NCI-H187 (cell line): ENCODE measurements around the gene CALB2.
"Not testable (repeated sequence)": the region's sequence is repeated elsewhere in the genome, so short reads cannot be mapped to it uniquely, and the experiment has no call there.

Experiments
- DNase-seq, 2 experiments: peaks; one replicate each; lab custom pipeline; 2025; lab: John Stamatoyannopoulos, UW

The CALB2 gene

GRCh38 chr16:71352963-71353460 is 5.5 kb upstream of the CALB2 start:
- no peak for DNase-seq

- DNase-seq, result no peak
Measured at GRCh38 chr16:71353736-71354135, 4.8 kb upstream of the CALB2 start.

DNA sequence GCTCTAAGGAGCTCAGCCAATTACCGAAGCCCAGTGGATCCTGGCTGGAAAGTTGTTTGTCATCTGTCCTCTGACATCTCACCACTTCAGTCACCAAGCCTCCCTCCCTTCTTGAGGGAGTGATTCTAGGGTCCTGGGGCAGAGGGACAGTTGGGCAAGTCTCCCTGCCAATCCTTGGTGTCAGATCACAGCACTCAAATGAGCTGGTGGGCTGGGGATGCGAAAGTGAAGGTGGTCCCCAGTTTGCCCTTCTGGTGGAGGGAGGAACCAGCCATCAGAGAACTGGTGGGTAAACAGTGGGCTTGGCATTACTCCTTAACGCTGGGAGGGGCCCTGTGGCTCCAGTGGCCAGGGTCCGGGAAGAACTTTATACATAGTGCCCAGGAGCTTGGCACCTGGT is 4.4 kb upstream of the CALB2 start:
- DNase-seq, result no peak

DNA sequence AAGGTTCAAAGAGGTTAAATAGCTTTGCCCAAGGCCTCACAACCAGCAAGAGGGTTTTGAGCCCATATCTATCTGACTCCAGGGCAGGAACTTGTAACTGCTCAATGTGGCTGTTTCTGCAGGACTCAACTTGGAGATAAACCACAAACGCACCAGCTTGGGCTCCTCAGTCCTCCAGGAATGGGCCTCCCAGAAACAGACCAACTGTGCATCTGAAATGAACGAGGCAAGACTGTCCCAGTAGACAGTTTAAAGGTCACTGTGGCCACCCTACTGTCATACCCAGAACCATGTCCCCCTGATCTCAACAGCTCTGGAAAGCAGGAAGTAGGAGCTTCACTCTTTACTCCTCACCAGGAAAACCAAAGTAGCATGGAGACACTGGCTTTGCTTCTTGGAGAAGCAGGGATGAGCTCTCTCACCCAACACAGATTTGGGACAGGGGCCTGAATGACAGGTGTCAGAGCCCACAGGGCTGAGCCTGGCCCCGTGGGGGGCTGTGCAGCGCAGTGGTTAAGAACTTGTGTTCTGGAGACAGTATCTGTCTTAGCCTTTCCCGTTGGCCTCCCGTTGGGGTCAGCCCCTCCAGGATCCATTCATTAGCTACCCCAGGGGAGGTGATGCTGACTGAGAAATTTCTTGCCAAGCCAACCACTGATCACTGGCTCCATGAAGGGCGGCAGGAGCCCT is 2.3 kb upstream of the CALB2 start:
- DNase-seq, result no peak

- not testable (repeated sequence) for DNase-seq
Measured at GRCh38 chr16:71356936-71357335, 1.6 kb upstream of the CALB2 start.

- DNase-seq, result no peak
Measured at GRCh38 chr16:71357681-71358080, 842 bp upstream of the CALB2 start.

GRCh38 chr16:71359431-71359830 is 908 bp downstream of the CALB2 start:
- no peak for DNase-seq

- DNase-seq, result no peak
Measured at GRCh38 chr16:71360378-71360777, 1.9 kb downstream of the CALB2 start.

- DNase-seq, result no peak
Measured at GRCh38 chr16:71364133-71364681, 5.7 kb downstream of the CALB2 start.

- DNase-seq, result no peak
Measured at GRCh38 chr16:71365021-71365420, 6.5 kb downstream of the CALB2 start.

DNA sequence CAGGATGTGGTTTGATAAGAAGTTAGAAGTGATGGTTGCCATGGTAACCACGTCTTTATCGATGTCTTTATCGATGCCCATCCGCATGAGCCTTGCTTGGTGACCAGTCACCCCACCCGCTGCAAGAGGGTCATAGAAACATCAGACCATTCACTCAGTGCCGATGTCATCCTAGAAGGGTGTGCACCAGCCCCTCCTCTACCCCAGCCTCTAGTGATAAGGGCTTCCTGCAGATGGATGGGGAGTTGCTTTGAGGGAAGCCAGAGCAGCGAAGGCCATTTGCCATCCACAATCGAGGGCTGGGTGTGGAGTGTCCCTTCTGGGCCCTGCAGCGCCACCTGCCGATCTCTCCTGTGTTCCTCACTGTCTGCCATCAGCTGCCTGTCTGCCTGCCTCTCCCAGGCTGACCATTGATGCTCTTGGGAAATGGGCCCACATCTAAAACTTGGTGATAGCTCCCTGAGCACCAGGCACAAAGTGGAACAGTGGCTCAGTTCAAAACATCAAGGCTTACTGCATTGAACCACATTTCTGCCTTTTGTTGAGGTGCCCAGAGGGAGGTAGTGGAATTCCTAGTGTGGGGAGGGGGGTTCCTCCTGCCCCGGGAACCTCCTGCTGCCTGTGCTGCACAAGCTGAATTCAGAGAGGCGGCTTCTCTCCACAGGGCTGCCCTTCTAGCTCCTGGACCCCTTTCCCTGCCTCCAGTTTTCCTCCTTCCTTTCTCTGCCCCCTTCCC is 8.9 kb downstream of the CALB2 start:
- peak in 1 of 2 experiments; percentile 16 for DNase-seq

DNA sequence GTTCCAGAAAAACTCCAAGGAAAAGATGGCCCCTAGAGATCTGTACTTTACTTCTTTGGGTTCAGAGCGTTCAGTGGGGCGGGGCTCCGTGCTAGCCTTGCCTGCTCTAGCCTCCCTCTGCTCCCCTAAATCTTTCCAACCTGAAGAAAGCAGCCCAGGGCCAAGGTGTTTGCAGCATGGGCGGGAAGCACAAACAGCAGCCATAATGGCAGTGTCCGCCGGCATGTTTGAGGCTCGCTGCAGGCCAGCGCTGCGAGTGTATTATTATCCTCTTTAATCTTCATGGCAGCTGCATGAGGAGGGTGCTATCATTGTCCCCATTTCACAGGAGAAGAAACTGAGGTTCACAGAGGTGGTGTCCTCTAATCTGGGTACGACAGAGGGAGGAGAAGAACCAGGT is 10.4 kb downstream of the CALB2 start:
- DNase-seq, result no peak

GRCh38 chr16:71369494-71369893 is 11.0 kb downstream of the CALB2 start:
- DNase-seq, result no peak

DNA sequence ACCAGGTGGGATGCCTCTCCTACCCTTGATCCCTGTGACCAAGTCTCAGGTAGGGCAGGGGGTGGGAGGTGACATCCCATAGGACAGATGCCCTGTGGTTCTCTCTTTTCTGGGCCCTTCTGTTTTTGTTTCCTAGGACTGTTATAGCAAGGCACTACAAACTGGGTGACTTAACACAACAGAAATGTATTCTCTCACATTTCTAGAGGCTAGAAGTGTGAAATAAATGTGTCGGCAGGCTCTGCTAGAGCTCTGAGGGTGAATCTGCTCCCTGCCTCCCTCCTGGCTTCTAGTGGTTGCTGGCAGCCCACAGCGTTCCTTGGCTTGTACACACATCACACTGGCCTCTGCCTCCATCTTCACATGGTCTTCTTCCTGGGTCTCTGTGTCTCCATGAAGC is 12.7 kb downstream of the CALB2 start:
- no peak for DNase-seq

- no peak for DNase-seq
Measured at GRCh38 chr16:71373073-71373472, 14.6 kb downstream of the CALB2 start.

- no peak for DNase-seq
Measured at GRCh38 chr16:71376465-71377157, 18.1 kb downstream of the CALB2 start.

GRCh38 chr16:71379711-71380110 is 21.2 kb downstream of the CALB2 start:
- DNase-seq, result no peak

DNA sequence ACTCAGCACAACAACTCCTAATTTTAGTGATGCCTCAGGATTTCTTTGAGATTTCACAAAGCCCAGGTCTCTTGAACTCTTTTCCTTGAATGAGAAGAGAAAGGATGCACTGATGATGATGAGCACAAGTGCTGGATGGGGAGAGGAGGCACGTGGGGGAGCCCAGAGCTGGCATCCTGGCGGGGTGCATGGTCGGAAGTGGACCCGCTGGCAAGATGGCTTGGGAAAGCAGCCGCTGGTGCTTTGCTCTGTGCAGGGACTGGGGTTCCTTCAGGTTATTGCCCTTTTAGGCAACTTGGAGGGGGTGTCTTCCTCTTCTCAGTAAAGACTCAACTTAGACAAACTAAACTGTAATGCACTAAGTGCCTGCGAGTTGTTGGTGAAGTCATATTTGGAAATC is 22.3 kb downstream of the CALB2 start:
- DNase-seq, result no peak

DNA sequence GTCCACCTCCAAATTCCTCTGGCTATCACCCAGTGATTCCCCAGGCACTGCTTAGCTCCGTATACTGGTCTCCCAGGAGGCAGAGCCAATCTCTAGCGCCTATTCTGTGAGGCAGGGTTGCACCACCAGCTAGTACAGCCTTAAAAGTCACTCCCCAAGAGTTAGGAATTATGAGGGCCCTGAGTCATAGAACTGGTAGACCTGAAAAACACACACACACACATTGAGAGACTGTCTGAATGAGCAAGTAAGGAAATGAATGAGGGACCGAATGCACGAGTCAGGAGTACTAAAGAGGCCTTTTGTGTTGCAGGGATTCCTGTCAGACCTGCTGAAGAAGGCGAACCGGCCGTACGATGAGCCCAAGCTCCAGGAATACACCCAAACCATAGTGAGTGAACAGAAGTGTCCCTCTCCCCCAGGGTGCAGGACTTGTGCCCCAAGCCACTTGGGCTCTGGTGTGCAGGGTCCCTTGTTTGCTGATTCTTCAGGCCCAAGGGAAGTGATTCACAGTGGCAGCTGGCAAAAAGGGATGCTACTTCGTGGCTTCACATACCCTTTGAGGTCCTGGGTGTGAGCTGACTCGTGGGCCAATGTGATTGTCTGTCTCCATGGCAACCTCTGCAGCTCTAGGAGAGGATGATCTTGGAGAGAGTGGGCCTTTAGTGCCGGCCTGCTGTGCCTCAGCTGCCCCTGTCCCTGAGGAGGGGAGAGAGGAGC is 24.7 kb downstream of the CALB2 start:
- no peak for DNase-seq

- DNase-seq, result no peak
Measured at GRCh38 chr16:71384073-71384724, 25.7 kb downstream of the CALB2 start.
